Ovary (tissue), 10 donors: ENCODE data around the gene GALNT13. TPM values are rescaled to one million over a fixed set of nuclear protein-coding genes. Genes with fewer than 3 reads are reported as not detected.

Experiments
- DNase-seq, 5 donors: peaks; one replicate each; pipeline ENCODE4 v3.0.0-alpha.2; 2019 to 2020
- H3K27ac ChIP-seq, 2 donors: fragments of 200-600 bp; one replicate each; pipeline versions ENCODE4 v1.5.1 to v1.8.0; 2019 to 2022
- H3K27me3 ChIP-seq: fragments of 200-600 bp; one replicate; pipeline ENCODE4 v1.8.0; 2022
- H3K36me3 ChIP-seq: fragments of 200-600 bp; sonication (generic); one replicate; pipeline ENCODE4 v1.5.1; 2019
- H3K4me1 ChIP-seq: one replicate; pipeline ENCODE4 v1.8.1; 2013; ENCODE audit warnings: mild to moderate bottlenecking, moderate library complexity; ENCODE audit not compliant: insufficient read depth
- H3K4me3 ChIP-seq: fragments of 200-600 bp; sonication (generic); one replicate; pipeline ENCODE4 v1.5.1; 2017
- H3K9me3 ChIP-seq, 2 donors: fragments of 200-600 bp in 1 of 2; sonication (generic) in 1 of 2; one replicate each; pipeline versions ENCODE4 v1.5.1 to v1.8.1; 2013 to 2019; ENCODE audit warnings: mild to moderate bottlenecking in 1 of 2, moderate library complexity in 1 of 2
- CTCF ChIP-seq, 3 donors: fragments of 450-650 bp in 2 of 3; fragments of 200-600 bp in 1 of 3; IDR thresholded peaks; one replicate each; pipeline versions ENCODE4 v1.5.1 to v1.8.0; 2016 to 2022; ENCODE audit warnings: antibody characterized with exemption in 3 of 3, mild to moderate bottlenecking in 1 of 3
- EP300 ChIP-seq: sonication (generic); formaldehyde crosslinking; IDR thresholded peaks from one replicate; pipeline ENCODE4 v1.6.1; 2017; ENCODE audit warnings: antibody characterized with exemption
- POLR2A ChIP-seq: fragments of 450-650 bp; IDR thresholded peaks from one replicate; pipeline ENCODE4 v1.6.1; 2017; ENCODE audit warnings: antibody characterized with exemption, mild to moderate bottlenecking, moderate library complexity
- WGBS, 3 donors: extraction: QIAGEN DNeasy Blood & Tissue Kit in 1 of 3; methylation state at CpG; one replicate each; pipeline versions ENCODE4 v1.1.5 to v1.1.7; 2013 to 2017; 5-methylcytosine and 5-hydroxymethylcytosine counted together
- intact Hi-C, 4 donors: fragments of 100-400 bp; cut with DNase I; formaldehyde crosslinking; loops; one replicate each; pipeline versions ENCODE4 v1.11.0 to v1.15.1; 2022 to 2023
- long read RNA-seq, 3 donors: library from polyadenylated mRNA in 2 of 3; unstranded in 2 of 3; transcript quantifications; one replicate each; pipeline ENCODE4 v2.0.0 and lab custom pipeline, GENCODE V29; 2021 to 2026
- polyA plus RNA-seq, 2 donors: library from polyadenylated mRNA; stranded (reverse); fragments of 200-250 nt in 1 of 2; fragments of 350-450 nt in 1 of 2; fragmentation: Illumina TruSeq in 1 of 2; extraction: RNeasy Lipid Tissue Mini Kit (QIAGEN cat#74804) in 1 of 2; gene quantifications; one replicate each; pipeline ENCODE4 v1.2.3, GENCODE V29; 2013 to 2014
- total RNA-seq, 7 donors: library from RNA; depleted of rRNA in 2 of 7; stranded (reverse); fragments of >200 nt in 2 of 7; fragmentation: NEBNext Ultra II Directional in 3 of 7; extraction: Animal tissue kit (Norgen Biotek cat#: 25700) in 3 of 7; gene quantifications; one replicate each; pipeline versions ENCODE4 v1.1.0 to v1.2.4, GENCODE V29; 2016 to 2023
- donor health status: DM: no; HTN: no; CAD: no; lungs with moderate emphysema.
- donor health status: DM: no; HTN: no; CAD: no.
- donor health status: Bipolar disorder and iron deficiency.
- donor health status: DM: yes; HTN: yes; CAD: no.
- donor health status: DM: no; HTN: no; CAD: no.
- donor health status: DM: yes; HTN: yes; CAD: no.

The GALNT13 gene
- total RNA-seq (1 to 10 TPM in 4 of 7 donors, under 1 TPM in 2, not detected in 1; 0.28 to 4.7 (median 1.5) TPM), polyA plus RNA-seq (under 1 TPM; 0.22 to 0.70 TPM)
- long read RNA-seq, donor 1, partial matches to known transcripts = 0 of 1 reads
- long read RNA-seq, donor 1, other reads (novel, unspliced or antisense) = 1 of 1 reads
- long read RNA-seq, donor 2 = 0 reads
- long read RNA-seq, donor 3, full-length matches to known transcripts = 4 of 7 reads
- long read RNA-seq, donor 3, partial matches to known transcripts = 2 of 7 reads
- long read RNA-seq, donor 3, other reads (novel, unspliced or antisense) = 1 of 7 reads

- Histone ChIP-seq H3K4me1 (no peaks in the 10 kb centered on the region), H3K27ac (no peak within 1 kb of the TSS), H3K36me3 (no peaks in the 10 kb centered on the region), H3K4me3 (no peak within 1 kb of the TSS), H3K9me3 (no peaks in the 10 kb centered on the region), H3K27me3 (no peaks in the 10 kb centered on the region)
- intact Hi-C loops = no loop called here
- 2 to 4% (median 3%) methylated on average over 74 to 93 of the region's 93 CpGs for WGBS, 3 donors
- no peak for TF ChIP-seq POLR2A
- no peak for TF ChIP-seq EP300
- no peak for TF ChIP-seq CTCF (IDR thresholded peaks at IDR 0.05)
- peak in 2 of 5 donors; percentile 15 to 59 for DNase-seq
Measured at GRCh38 chr2:153871231-153872221, at the start of gene GALNT13. GALNT13 (plus strand) TSS chr2:153871922.

- WGBS, 3 donors = 8 to 28% (median 10%) methylated on average over 1 of the region's 1 CpG
- H3K27me3 ChIP-seq = no peaks in the 10 kb centered on the region
- no peaks in the 10 kb centered on the region for H3K36me3 ChIP-seq
- DNase-seq = no peak
- intact Hi-C loops = no loop called here
- no peak overlapping the region for H3K27ac ChIP-seq
- H3K4me3 ChIP-seq = no peak overlapping the region
- TF ChIP-seq EP300 (no peak), POLR2A (no peak), CTCF (IDR thresholded peaks at IDR 0.05) (no peak)
- no peaks in the 10 kb centered on the region for H3K9me3 ChIP-seq
- H3K4me1 ChIP-seq = no peaks in the 10 kb centered on the region
Measured at GRCh38 chr2:153823880-153824279, 47.8 kb upstream of the GALNT13 start.

GRCh38 chr2:153828335-153828734 lies 43.4 kb upstream of the GALNT13 start:
- no peaks in the 10 kb centered on the region for H3K4me1 ChIP-seq
- intact Hi-C loops = no loop called here
- no peak overlapping the region for H3K27ac ChIP-seq
- no peaks in the 10 kb centered on the region for H3K9me3 ChIP-seq
- no peaks in the 10 kb centered on the region for H3K27me3 ChIP-seq
- DNase-seq = no peak
- WGBS, 3 donors = 72 to 90% (median 83%) methylated on average over 6 of the region's 6 CpGs
- TF ChIP-seq POLR2A (no peak), EP300 (no peak), CTCF (IDR thresholded peaks at IDR 0.05) (no peak)
- no peaks in the 10 kb centered on the region for H3K36me3 ChIP-seq
- H3K4me3 ChIP-seq = no peak overlapping the region

- intact Hi-C loops = no loop called here
- no peak for DNase-seq
- Histone ChIP-seq H3K4me1 (no peaks in the 10 kb centered on the region), H3K9me3 (no peaks in the 10 kb centered on the region), H3K4me3 (no peak overlapping the region), H3K27me3 (no peaks in the 10 kb centered on the region), H3K27ac (no peak overlapping the region), H3K36me3 (no peaks in the 10 kb centered on the region)
- TF ChIP-seq CTCF (IDR thresholded peaks at IDR 0.05) (no peak), EP300 (no peak), POLR2A (no peak)
- WGBS, 3 donors = 88 to 93% (median 90%) methylated on average over 2 of the region's 2 CpGs
Measured at GRCh38 chr2:153834662-153835061, 37.1 kb upstream of the GALNT13 start.
